ENCODE measurements around the gene FAM184B. TPM values are rescaled to one million over a fixed set of nuclear protein-coding genes. Genes with fewer than 3 reads are reported as not detected.

Gene FAM184B
- total RNA-seq, 2 donors from 2014 or later, result 0.07 TPM; not detected in 1

- no peak overlapping the region for H3K4me3 Mint-ChIP-seq
- WGBS, 2 experiments (ENCODE audit: insufficient coverage in 1 of 2, insufficient read length in 1 of 2), result 87 to 89% methylated on average over 6 to 8 of the region's 8 CpGs
- no peaks in the 10 kb centered on the region for H3K4me1 Mint-ChIP-seq
- no peak for DNase-seq
- Histone ChIP-seq H3K9me3 (ENCODE audit: control insufficient read depth, low read length) (peaks cover 8% of the 10 kb centered on the region), H3K36me3 (ENCODE audit: control insufficient read depth, insufficient read depth, low read length) (no peaks in the 10 kb centered on the region), H3K9ac (ENCODE audit: extremely low read depth, low read length, poor library complexity, severe bottlenecking) (no peak overlapping the region), H3K27me3 (ENCODE audit: control insufficient read depth, insufficient read depth, low read length, poor library complexity, severe bottlenecking) (no peaks in the 10 kb centered on the region), H3K27ac (ENCODE audit: low read depth, low read length) (no peak overlapping the region), H3K4me3 (ENCODE audit: low read length) (no peak overlapping the region), H3K4me1 (ENCODE audit: control insufficient read depth, insufficient read depth, low read length) (no peaks in the 10 kb centered on the region)
- no peak for TF ChIP-seq CTCF (conservative IDR thresholded peaks at IDR 0.05)
- peaks cover 14% of the 10 kb centered on the region for H3K9me3 Mint-ChIP-seq
- H3K27me3 Mint-ChIP-seq (ENCODE audit: insufficient read depth), result peaks cover 3% of the 10 kb centered on the region
- H3K27ac Mint-ChIP-seq, result no peak overlapping the region
- H3K36me3 Mint-ChIP-seq (ENCODE audit: low read depth), result no peaks in the 10 kb centered on the region
These were observed 10.0 kb downstream of the FAM184B start for GRCh38 chr4:17771284-17771908.

- no peaks in the 10 kb centered on the region for H3K27me3 ChIP-seq (ENCODE audit: control insufficient read depth, insufficient read depth, low read length, poor library complexity, severe bottlenecking)
- TF ChIP-seq CTCF (conservative IDR thresholded peaks at IDR 0.05), result no peak
- no peaks in the 10 kb centered on the region for H3K4me1 Mint-ChIP-seq
These were observed 10.6 kb downstream of the FAM184B start for GRCh38 chr4:17770845-17771244.

GRCh38 chr4:17769406-17770174 lies 11.8 kb downstream of the FAM184B start:
- no peak overlapping the region for H3K4me3 ChIP-seq (ENCODE audit: low read length)
- peaks cover 3% of the 10 kb centered on the region for H3K27me3 Mint-ChIP-seq (ENCODE audit: insufficient read depth)
- WGBS, 2 experiments (ENCODE audit: insufficient coverage in 1 of 2, insufficient read length in 1 of 2), result 79 to 82% methylated on average over 5 to 7 of the region's 8 CpGs
- H3K4me1 ChIP-seq (ENCODE audit: control insufficient read depth, insufficient read depth, low read length), result no peaks in the 10 kb centered on the region
- no peaks in the 10 kb centered on the region for H3K36me3 Mint-ChIP-seq (ENCODE audit: low read depth)
- no peak for TF ChIP-seq CTCF (conservative IDR thresholded peaks at IDR 0.05)
- no peak overlapping the region for H3K4me3 Mint-ChIP-seq
- H3K4me1 Mint-ChIP-seq, result no peaks in the 10 kb centered on the region
- H3K27me3 ChIP-seq (ENCODE audit: control insufficient read depth, insufficient read depth, low read length, poor library complexity, severe bottlenecking), result no peaks in the 10 kb centered on the region
- no peak overlapping the region for H3K27ac ChIP-seq (ENCODE audit: low read depth, low read length)
- peaks cover 17% of the 10 kb centered on the region for H3K9me3 ChIP-seq (ENCODE audit: control insufficient read depth, low read length)
- peaks cover 25% of the 10 kb centered on the region for H3K9me3 Mint-ChIP-seq
- H3K36me3 ChIP-seq (ENCODE audit: control insufficient read depth, insufficient read depth, low read length), result no peaks in the 10 kb centered on the region
- no peak overlapping the region for H3K27ac Mint-ChIP-seq
- H3K9ac ChIP-seq (ENCODE audit: extremely low read depth, low read length, poor library complexity, severe bottlenecking), result no peak overlapping the region
- no peak for DNase-seq

More at GRCh38 chr4:17770845-17771244, 10.6 kb downstream of the FAM184B start:
- H3K27ac ChIP-seq (ENCODE audit: low read depth, low read length), result no peak overlapping the region
- H3K36me3 Mint-ChIP-seq (ENCODE audit: low read depth), result no peaks in the 10 kb centered on the region
- peaks cover 20% of the 10 kb centered on the region for H3K9me3 Mint-ChIP-seq
- WGBS, 2 experiments (ENCODE audit: insufficient coverage in 1 of 2, insufficient read length in 1 of 2), result 90 to 93% methylated on average over 2 to 4 of the region's 4 CpGs
- H3K4me3 Mint-ChIP-seq, result no peak overlapping the region
- H3K4me3 ChIP-seq (ENCODE audit: low read length), result no peak overlapping the region
- DNase-seq, result no peak
- H3K9ac ChIP-seq (ENCODE audit: extremely low read depth, low read length, poor library complexity, severe bottlenecking), result no peak overlapping the region
- no peaks in the 10 kb centered on the region for H3K36me3 ChIP-seq (ENCODE audit: control insufficient read depth, insufficient read depth, low read length)
- no peak overlapping the region for H3K27ac Mint-ChIP-seq
- no peaks in the 10 kb centered on the region for H3K4me1 ChIP-seq (ENCODE audit: control insufficient read depth, insufficient read depth, low read length)
- peaks cover 3% of the 10 kb centered on the region for H3K27me3 Mint-ChIP-seq (ENCODE audit: insufficient read depth)
- peaks cover 12% of the 10 kb centered on the region for H3K9me3 ChIP-seq (ENCODE audit: control insufficient read depth, low read length)
